ENCODE measurements around the gene BEND5.

BEND5 gene

DNA sequence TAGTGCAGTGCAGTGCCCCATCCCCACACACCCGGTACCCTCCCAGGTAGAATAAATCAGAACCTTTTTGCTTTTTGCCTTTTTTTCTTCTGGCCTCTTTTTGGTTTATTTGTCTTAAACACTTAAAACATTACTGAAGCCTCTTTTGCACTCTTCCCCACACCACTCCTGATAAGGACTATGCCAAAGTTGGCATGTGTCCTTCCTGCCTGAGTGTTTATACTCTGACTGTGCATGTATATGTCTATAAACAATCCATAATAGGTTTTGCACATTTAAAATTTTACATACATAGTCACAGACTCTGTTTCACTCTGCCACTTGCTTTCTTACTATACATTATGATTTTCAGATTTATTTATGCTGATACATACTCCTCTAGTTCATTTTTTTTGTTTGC lies 59.6 kb downstream of the BEND5 start:
- DNase-seq: no peak

DNA sequence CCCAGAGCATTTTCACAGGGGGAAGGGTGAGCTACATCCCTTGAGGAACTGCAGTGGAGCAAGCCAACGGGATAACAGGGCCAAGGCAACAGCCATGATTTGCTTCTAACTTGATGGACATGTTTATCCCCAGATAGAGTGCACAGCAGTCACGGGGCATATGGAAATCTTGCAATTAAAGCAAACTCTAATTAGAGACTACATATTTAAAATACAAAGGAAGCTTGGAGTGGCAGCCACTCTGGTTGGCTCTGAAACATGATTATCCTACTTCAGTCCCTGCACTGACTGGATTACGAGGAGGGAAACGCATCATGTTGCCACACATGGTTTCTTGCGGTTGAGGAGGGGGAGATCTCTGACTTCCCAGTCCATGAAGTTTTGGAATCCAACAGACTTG lies 60.8 kb downstream of the BEND5 start:
- no peak for DNase-seq

DNA sequence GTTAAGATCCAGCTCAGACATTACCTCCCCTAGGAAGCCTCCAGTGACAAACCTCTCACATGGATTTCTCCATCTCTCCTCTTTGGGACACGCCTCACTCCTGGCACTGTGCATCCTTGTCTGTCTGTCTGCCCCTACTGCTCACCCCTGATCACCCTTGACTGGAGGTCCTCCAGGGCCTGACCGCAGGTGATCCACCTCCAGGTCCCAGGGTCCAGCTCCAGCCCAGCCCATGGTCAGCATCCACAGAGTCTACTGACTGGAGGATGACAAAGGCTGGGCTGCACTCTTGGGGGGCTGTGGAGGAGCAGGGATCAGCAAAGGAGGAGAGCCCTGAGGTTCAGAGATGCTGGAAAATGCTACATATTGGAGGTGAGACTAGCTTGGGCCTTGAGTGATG lies 65.8 kb downstream of the BEND5 start:
- no peak for DNase-seq

DNA sequence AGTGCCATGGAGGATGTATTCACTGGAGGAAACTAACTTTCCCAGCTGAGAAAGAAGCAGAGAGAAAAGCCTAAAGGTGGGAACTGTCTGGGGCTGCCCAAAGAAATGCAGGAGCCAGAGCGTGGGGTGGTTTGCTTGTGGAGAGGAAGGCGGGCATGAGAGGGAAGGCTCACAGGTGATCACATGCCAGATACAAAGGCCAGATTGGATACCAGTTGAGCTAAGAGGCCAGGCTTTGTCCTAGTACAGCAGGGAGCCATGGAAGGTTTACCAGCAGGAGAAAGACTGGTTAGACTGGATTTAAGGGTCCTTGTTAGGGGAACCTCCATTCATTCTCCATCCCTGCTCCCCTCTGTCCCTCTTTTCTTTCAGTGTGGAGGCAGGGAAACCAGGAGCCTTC lies 66.4 kb downstream of the BEND5 start:
- no peak for DNase-seq

DNA sequence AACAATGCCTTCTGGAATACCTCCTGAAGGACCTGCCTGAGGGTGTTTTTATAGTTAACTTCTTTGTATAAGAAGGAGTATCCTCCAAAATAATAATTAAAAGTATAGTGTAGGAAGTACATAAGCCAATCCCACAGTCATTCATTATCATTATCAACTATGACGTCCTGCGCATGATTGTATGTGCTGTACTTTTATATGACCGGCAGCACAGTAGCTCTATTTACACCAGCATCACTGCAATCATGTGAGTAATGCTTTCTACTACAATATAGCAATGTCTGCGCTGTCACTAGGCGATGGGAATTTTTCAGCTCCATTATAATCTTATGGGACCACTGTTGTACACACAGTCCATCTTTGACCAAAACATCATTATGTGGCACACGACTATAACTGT lies 72.0 kb downstream of the BEND5 start:
- no peak for DNase-seq

DNA sequence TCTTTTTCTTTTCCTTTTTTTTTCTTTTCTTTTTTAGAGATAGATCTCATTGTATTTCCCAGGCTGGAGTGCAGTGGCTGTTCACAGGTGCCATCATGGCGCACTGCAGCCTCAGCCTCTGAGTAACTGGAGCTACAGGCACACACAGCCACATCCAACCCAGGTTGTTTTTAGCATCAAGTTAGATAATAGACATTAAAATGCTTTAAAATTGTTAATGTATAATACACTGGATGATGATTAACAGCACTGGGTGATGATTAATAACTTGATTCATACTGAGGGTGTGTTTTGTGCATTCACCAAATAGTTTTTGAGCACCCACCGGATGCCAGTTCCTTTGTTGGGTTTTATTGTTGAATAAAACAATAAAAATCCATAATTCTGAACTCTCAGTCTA lies 75.2 kb downstream of the BEND5 start:
- DNase-seq: no peak

DNA sequence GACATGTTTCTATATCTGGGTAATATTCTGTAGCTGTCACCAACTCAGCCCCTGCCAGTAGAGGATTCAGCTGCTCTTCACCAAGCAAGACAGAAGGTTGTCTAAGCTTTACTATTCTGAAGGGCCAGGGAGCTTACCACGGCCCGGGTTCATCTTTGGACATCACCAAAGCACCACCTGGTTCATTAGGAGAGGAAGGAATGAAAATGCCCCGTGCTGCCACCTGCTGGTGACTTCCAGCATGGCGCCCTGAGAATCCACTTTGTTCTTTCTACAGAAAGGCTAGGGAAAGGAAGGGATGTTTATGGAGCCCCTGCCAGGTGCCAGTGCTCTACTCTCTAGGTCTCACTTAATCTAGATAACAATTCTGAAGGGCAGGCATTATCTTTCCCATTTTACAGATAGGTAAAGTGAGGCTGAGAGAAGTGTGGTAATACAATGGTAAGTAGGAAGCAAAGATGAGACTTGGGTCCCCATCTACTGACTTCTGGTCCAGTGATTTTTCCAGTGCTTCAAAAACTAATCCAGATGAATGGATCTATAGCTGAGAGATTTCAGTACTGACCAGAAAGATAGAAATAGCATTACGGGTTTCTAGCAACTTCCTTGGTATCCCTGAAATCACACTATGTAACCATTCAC lies 79.5 kb downstream of the BEND5 start:
- DNase-seq: peak; percentile 38

DNA sequence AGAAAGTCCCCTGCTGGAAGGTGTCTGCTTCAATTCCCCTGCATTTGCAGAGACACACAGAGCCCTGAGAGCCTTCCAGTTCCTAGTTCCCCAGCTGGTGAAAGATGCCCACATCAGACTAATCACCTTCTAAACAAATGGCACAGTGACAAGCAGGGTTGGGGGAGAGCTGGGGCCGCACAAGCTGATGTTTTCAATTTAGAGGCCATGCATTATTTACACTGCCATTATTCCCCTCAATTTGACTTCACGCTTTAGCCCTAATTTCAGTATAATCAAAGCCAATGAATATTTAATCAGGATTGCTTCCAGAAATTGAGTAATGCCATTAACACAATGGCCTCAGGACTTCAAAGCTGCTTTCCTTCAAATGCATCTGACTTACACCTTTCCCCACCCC lies 81.5 kb downstream of the BEND5 start:
- no peak for DNase-seq

DNA sequence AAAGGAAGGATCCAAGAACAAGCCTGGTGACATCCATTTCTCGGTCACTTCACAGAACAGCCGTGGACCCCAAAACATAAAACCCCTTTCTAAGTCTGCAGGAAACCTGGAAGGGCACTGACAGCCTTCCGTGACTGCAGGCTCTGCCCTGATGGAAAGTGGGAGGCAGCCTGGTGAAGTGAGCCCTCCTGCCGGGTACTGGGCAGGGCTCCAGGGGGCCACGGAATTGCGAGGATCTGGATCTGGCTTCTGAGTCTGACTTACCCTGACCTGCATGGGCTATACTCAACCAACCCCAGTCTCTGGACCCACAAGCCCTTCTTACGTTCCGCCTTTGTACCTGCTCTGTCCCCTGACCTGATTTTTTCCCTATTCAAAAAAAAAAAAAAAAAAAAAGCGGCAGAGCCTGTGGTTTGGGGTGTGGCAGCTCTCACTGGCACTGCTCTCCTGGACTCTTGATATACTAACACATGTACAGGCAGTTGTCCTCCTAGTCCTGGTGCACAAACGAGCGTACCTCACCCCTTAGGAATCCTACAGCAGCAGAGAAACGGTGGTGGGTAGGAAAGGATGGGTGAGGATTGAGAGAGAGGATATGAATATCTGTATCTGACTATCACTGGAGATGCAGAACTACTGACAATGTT lies 82.9 kb downstream of the BEND5 start:
- DNase-seq: no peak

DNA sequence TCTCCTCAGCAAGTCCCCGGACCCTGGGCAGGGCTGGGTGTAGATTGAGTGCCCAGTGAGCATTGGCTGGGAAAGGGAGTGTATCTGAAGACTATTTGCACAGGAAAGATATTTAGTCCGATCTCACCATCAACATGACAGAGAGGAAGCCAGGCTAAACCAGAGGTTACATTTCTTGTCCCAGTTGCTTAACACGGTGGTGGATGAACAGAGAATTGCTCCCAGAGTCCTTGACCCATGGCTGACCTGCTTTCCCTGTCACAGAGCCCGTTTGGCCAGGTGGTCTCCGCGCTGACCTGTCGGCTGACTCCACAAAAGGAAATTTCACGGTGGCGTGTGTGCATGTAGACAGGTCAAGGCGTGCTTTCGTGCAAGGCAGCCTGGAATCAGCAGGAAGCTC lies 83.5 kb downstream of the BEND5 start:
- DNase-seq: no peak

DNA sequence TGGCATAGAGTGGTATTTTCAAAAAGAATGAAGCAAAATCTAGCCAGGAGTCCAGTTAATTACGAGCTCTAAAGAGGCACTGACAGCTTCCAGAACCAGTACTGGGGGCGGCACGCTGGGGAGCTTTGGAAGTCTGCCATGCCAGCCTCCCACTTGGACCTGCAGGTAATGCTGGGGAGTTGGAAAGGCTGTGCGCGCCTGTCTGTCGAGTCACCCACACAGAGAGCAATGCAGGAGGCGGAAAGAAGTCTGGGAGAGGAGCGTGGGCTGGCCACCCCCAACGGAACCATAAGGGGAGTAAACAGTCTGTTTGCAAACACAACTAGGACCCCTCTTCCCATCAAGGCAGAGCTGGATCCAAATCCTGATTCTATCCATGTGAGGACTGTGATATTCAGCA lies 84.5 kb downstream of the BEND5 start:
- DNase-seq: no peak

DNA sequence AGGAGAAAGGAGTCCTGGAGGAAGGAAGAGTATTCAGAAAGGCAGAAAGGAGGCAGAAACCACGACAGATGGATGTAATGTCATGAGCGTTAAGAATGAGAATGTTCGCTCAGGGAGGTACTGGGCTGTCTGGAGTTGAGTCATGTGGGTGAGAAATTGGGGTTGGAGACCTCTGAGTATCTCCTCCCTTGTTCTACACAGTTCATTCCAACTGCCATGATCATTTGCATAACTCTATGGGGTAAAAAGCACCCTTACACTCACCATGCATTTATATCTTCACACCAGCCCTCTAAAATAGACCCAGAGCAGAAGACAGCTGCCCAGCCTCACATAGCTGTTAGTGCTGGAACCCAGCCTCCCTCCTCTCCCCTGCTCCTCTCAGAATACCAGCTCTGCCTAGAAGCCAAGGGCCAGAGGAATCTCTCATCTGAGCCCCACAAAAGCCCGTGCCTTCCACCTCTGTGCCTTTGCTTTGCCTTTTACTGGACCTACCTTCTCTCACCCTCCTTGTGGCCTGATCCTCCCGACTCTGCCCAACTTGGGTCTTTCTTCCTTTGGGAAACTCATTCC lies 85.2 kb downstream of the BEND5 start:
- no peak for DNase-seq

DNA sequence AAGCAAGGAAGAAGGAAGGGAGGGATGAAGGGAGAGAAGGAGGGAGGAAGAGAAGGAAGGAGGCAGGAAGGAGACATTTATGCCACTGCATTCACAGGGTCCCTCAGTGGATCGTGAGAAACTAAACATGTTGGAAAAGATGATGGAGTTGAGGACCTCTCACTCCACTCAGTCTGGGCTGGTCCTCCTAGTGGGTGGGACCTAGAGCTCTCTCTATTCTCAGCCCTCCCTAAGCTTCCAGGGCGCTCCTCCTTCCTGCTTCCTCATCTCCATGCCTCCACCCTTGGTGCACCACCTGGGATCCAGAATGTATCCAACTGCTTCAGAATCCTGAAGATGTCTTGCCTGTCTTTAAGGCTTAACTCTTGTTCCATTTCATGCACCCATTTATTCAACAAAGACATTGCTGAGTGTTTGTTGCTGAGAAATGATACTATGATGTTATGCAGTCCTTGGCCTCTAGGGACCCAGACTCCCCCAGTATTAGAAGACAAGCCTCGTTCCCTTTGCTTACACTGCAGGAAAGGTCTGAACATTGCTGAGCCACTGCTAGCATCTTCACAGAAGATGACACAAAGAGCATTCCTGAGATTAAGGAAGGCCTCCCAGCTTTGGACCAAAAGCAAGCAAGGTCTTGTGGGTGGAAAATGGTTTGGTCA lies 88.5 kb downstream of the BEND5 start:
- DNase-seq: no peak

DNA sequence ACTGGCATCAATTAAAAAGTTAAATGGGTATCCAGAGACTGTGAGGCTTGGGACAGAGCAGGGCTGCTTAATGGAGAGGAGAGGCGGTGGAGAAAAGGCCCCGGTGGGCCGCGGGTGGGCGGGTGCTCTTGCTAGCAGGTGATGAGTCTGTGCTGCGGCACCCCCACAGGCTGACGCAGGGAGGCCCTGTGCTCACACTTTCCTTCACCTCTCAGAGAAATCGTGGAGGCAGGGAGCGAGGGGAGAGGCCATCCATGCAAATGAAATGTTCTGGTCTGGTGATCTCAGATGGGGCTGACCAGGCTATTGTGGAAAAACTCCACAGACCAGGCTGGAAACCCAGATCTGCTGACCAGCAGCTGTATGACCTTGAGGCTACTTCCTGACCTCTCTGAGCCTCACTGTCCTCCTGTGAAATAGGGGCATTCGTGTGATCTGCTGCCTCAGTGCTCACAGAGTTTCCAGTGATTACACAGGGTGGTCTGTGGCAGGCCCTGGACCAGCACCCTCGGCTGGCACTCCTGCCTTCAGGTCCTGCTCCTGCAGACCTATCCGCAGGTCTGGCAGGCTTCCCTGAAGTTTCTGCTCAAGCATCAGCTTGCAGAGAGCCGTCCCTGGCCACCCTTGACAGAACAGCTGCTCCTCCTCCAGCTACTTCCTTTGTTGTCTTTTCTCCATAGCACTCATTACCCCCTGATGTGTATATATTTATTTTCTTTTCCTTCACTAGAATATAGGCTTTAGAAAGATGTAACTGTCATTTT lies 89.2 kb downstream of the BEND5 start:
- no peak for DNase-seq

DNA sequence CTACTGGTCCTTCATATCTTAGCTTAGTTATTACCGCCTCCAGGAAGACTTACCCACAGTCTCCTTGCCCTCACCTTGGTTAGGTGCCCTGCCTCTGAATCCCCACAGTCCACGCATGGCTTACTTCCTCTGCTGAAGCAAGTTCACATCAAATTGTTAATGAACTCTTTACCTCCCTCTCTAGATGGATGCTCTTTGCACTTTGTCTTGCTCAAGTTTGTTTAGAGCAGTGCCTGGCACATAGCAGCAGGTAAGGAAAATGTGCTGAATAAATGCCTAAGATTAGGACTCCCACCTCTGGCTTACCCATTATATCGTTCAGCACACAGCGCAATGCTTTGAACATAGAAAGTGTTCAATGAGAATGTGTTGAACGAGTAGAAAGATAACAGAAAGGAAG lies 90.5 kb downstream of the BEND5 start:
- DNase-seq: no peak

DNA sequence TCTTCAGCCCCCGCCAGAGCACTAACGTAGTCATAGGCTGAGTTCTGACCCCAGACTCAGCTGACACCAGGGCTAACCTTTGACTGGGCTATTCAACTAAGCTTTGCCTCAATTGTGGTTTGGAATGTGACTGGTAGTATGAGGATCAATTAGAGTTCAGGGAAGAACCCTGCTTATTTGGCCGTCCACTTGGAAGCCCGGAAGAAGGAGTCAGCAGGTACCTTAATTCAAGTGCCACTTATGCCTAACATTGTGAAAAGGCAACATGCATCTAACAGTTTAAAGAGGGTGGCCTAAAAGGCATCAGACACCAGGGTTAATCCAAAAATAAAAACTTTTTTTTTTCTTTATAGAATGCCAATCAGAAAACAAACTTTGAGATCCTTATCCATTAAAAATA lies 92.3 kb downstream of the BEND5 start:
- no peak for DNase-seq

DNA sequence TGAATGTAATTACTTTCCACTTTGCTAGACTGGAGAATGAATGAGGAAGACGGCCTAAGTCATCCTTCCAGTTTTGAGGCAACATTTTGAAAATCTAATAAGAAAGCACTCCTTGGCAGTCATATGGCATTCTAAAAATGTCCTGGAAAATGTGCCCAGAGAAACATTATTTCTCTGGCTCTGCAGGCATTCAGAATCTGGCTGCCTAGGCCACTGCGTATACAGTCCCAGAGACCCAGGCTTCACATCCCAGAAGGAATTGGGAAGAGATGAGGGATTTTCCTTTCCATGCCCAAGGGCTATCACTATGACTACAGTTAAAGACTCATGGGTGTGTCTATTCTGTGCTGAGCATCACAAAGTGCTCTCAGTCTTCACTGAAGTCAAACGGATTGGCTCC lies 92.9 kb downstream of the BEND5 start:
- no peak for DNase-seq

DNA sequence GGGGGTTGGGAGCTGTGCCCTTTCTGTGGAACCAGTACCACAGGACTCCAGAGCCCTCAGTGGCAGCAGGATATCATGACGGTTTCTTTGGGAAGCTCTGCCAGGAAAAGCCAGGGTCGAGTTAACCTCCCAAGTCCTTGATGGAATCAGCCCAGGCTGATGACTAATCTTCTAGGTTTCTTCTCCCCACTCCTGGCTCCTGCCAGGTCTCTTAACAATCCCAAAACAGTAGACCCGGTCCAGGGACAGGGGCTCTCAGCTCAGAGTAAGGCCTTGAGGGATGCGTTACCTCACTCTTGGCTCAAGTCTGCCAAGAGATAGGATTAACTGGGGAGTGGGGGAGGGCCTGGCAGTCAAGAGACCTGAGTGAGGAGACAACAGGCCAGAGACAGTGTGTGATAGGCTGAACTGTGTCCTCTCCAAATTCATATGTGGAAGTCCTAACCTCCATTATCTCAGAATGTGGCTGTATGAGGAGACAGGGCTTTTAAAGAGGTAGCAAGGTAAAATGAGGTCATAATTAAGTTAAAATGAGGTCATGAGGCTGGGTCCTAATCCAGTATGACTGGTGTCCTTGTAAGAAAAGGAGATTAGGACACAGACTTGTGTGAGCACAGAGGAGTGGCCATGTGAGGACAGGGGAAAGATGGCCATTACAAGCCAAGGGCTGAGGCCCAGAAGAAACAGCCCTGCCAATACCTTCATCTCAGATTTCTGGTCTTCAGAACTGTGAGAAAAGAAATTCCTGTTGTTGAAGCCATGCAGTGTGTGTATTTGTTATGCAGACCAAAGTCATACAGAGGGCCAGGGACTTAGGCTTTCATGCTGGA lies 95.0 kb downstream of the BEND5 start:
- no peak for DNase-seq

DNA sequence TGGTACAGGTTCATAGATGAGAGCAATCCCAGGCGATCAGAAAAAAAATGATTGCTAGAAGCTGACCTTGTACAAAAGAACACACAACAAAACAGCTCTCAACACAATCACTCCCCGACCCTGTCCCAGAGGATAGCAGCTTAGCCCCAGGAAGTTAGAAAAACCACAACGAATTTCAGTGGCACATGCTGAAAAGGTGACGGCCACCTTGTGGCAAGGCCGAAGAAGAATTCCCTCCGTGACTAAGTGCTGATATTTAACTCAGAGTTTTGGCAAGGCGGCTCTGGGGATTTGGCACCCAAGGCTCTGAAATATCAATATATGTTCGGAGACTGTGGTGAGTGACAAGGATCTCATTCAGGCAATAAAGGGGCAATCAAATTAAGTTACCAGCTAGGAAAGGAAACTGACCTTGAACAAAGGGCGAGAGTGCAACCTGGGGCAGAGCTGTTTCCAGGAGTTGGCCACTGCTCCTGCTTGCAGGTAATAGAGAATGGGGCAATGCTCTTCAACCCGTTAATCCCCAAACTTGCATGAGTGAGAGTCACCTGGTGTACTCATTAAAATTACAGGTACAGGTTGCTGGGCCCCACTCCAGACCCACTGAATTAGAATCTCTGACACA lies 96.2 kb downstream of the BEND5 start:
- no peak for DNase-seq

DNA sequence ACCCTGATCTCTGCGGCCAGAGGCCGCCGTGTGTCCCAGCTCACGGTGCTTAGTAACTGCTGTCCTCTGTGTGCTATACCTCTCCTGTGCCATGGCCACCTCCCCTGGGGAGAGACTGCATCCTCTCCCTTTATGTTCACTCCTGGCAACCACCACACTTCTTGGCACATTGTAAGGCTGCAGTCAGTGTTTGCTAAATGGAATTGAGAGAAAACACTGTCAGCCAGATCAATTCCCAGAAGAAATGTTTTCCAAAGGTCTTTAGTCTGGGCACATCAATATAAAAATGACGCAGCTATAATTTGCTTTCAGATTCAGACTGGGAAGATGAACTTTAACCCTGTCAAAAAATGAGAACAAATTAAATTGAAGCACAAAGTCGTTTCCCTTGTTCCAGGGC lies 96.8 kb downstream of the BEND5 start:
- DNase-seq: no peak

DNA sequence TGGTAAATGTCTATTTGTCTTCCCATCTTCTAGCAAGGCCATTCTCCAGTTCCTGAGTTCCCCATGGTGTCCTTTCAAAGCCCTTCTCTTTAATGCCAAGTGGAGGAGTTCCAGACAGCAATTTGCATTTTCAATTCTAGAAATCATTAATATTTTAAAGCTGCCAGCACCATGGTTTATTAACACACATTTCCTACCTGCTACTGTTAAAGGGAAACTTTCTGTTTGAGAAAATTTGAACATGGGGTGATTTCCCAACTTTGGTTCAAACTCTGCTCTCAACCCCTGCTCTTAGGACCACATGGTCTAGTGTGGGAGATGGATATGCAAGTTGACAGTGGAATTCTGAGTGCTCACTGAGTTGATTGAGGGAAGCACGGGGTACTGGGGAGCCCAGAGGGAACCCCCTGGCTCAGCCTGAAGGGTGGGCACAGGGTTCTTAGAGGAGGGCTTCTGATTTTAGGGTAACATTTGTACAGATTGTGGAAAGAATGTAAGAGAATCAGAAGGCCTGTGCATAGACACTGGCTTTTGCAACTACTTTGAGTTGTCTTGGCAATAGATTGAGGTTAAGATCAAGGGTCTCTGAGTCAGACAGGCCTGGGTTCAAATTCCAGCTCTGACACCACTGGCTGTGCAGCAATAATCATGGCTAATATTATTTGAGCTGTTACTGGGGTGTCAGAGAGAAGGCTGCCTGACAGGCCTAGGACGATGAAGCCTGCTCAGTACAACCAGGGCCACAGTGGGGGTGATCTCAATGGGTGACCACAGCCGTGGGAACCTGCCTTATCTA lies 97.8 kb downstream of the BEND5 start:
- no peak for DNase-seq

All from activated gamma-delta T cell treated with Interleukin-2 at 50 U/mL for 16 hours (primary cell).